Gastrocnemius medialis (tissue), 4 donors: Measurements from ENCODE around the gene CACNA1S. TPM values are rescaled to one million over a fixed set of nuclear protein-coding genes. Genes with fewer than 3 reads are reported as not detected.

Experiments used
- ATAC-seq, 2 donors: fragments of 150-250 bp; one replicate each; pipeline ENCODE4 v1.9.1; 2016
- DNase-seq, 2 donors: peaks; one replicate each; pipeline ENCODE4 v3.0.0-alpha.2; 2019
- H3K27ac ChIP-seq, 4 donors: fragments of 200-600 bp; sonication (generic); 1 replicate in 1 of 4; 2 replicates in 3 of 4; pipeline ENCODE4 v1.5.1; 2016 to 2018; ENCODE audit warnings: mild to moderate bottlenecking in 2 of 4, moderate library complexity in 1 of 4
- H3K27me3 ChIP-seq, 3 donors: fragments of 200-600 bp; sonication (generic) in 2 of 3; 1 replicate in 1 of 3; 2 replicates in 2 of 3; pipeline versions ENCODE4 v1.5.1 to v1.6.0; 2016 to 2019; ENCODE audit warnings: mild to moderate bottlenecking in 1 of 3, moderate library complexity in 1 of 3
- H3K36me3 ChIP-seq, 2 donors: fragments of 200-600 bp; sonication (generic) in 1 of 2; one replicate each; pipeline ENCODE4 v1.5.1; 2017 to 2018
- H3K4me1 ChIP-seq, 2 donors: fragments of 200-600 bp; sonication (generic) in 1 of 2; one replicate each; pipeline ENCODE4 v1.5.1; 2016 to 2017; ENCODE audit warnings: mild to moderate bottlenecking in 2 of 2
- H3K4me3 ChIP-seq, 4 donors: fragments of 200-600 bp; sonication (generic) in 3 of 4; 1 replicate in 1 of 4; 2 replicates in 3 of 4; pipeline ENCODE4 v1.5.1; 2016 to 2019; ENCODE audit warnings: mild to moderate bottlenecking in 2 of 4
- H3K9me3 ChIP-seq, 3 donors: fragments of 200-600 bp; sonication (generic) in 2 of 3; 1 replicate in 1 of 3; 2 replicates in 2 of 3; pipeline ENCODE4 v1.5.1; 2016 to 2019
- CTCF ChIP-seq, 5 experiments: fragments of 450-650 bp in 3 of 5; fragments of 200-600 bp in 2 of 5; sonication (generic) in 2 of 5; IDR thresholded peaks in 4 of 5; conservative IDR thresholded peaks in 1 of 5; 1 replicate in 4 of 5; 2 replicates in 1 of 5; pipeline ENCODE4 v1.5.1; 2016 to 2019; ENCODE audit warnings: antibody characterized with exemption in 5 of 5, mild to moderate bottlenecking in 3 of 5, moderate library complexity in 3 of 5
- POLR2A ChIP-seq, 2 donors: fragments of 450-650 bp; IDR thresholded peaks; one replicate each; pipeline ENCODE4 v1.6.1; 2017; ENCODE audit warnings: antibody characterized with exemption in 2 of 2, mild to moderate bottlenecking in 2 of 2, moderate library complexity in 2 of 2
- in situ Hi-C, 4 donors: fragments of 200-750 bp; cut with MboI; loops; one replicate each; pipeline versions ENCODE4 v1.15.0 to v1.8.0; 2017; ENCODE audit warnings: low sequenced_read_pairs in 4 of 4
- intact Hi-C: fragments of 100-400 bp; cut with DNase I; formaldehyde crosslinking; loops from one replicate; pipeline ENCODE4 v1.15.1; 2023; ENCODE audit warnings: low total_unique reads
- total RNA-seq, 4 donors: library from RNA; depleted of rRNA; stranded (reverse); fragments of >200 nt; gene quantifications; one replicate each; pipeline versions ENCODE4 v1.1.0 to v1.2.3, GENCODE V29; 2016

CACNA1S gene
- total RNA-seq, 4 donors from 2014 or later, result 74.3 to 93.5 (median 81.2) TPM

GRCh38 chr1:201021630-201022492, 90.4 kb downstream of the CACNA1S start:
- Histone ChIP-seq H3K27me3 (peaks cover 0 to 12% (median 0%) of the 10 kb centered on the region in 3 donors), H3K36me3 (no peaks in the 10 kb centered on the region), H3K27ac (no peak overlapping the region), H3K4me1 (peaks cover 16 to 22% of the 10 kb centered on the region in 2 donors), H3K9me3 (no peaks in the 10 kb centered on the region), H3K4me3 (no peak overlapping the region)
- ATAC-seq (no peak), DNase-seq (no peak)
- in situ Hi-C loops (no loop called here), intact Hi-C loops (loop anchor here (10.0 kb wide), 1 partner anchor 397 kb away; the partner anchor contains the start of gene KIF14)
- TF ChIP-seq CTCF (IDR thresholded peaks at IDR 0.05 in 4 of 5, conservative IDR thresholded peaks at IDR 0.05 in 1 of 5) (no peak), POLR2A (IDR thresholded peaks at IDR 0.05) (no peak)

- Histone ChIP-seq H3K27ac (no peak overlapping the region), H3K36me3 (no peaks in the 10 kb centered on the region), H3K9me3 (no peaks in the 10 kb centered on the region), H3K4me3 (no peak overlapping the region), H3K4me1 (peaks cover 17 to 19% of the 10 kb centered on the region in 2 donors), H3K27me3 (peaks cover 0 to 12% (median 0%) of the 10 kb centered on the region in 3 donors)
- in situ Hi-C loops (no loop called here), intact Hi-C loops (loop anchor here (10.0 kb wide), 1 partner anchor 396 kb away; the partner anchor contains the start of gene KIF14)
- DNase-seq (no peak), ATAC-seq (no peak)
- TF ChIP-seq POLR2A (IDR thresholded peaks at IDR 0.05), result no peak
- no peak for TF ChIP-seq CTCF (IDR thresholded peaks at IDR 0.05 in 4 of 5, conservative IDR thresholded peaks at IDR 0.05 in 1 of 5)
Measured at GRCh38 chr1:201020721-201021629, 91.3 kb downstream of the CACNA1S start.

- Histone ChIP-seq H3K4me3 (no peak overlapping the region), H3K4me1 (peaks cover 21 to 24% of the 10 kb centered on the region in 2 donors), H3K36me3 (no peaks in the 10 kb centered on the region), H3K9me3 (no peaks in the 10 kb centered on the region), H3K27me3 (peaks cover 0 to 12% (median 0%) of the 10 kb centered on the region in 3 donors), H3K27ac (no peak overlapping the region)
- no peak for DNase-seq
- in situ Hi-C loops, result no loop called here
- TF ChIP-seq CTCF (IDR thresholded peaks at IDR 0.05 in 4 of 5, conservative IDR thresholded peaks at IDR 0.05 in 1 of 5) (no peak), POLR2A (IDR thresholded peaks at IDR 0.05) (no peak)
- no peak for ATAC-seq
- intact Hi-C loops, result loop anchor here (10.0 kb wide), 1 partner anchor 395 kb away; the partner anchor contains the start of gene KIF14
Measured at GRCh38 chr1:201020040-201020591, 92.1 kb downstream of the CACNA1S start.

GRCh38 chr1:201019321-201019977, 92.8 kb downstream of the CACNA1S start:
- Histone ChIP-seq H3K4me1 (peaks cover 21 to 27% of the 10 kb centered on the region in 2 donors), H3K36me3 (no peaks in the 10 kb centered on the region), H3K27me3 (peaks cover 0 to 12% (median 0%) of the 10 kb centered on the region in 3 donors), H3K27ac (no peak overlapping the region), H3K4me3 (no peak overlapping the region), H3K9me3 (no peaks in the 10 kb centered on the region)
- intact Hi-C loops (no loop called here), in situ Hi-C loops (no loop called here)
- TF ChIP-seq CTCF (IDR thresholded peaks at IDR 0.05 in 4 of 5, conservative IDR thresholded peaks at IDR 0.05 in 1 of 5) (no peak), POLR2A (IDR thresholded peaks at IDR 0.05) (no peak)
- ATAC-seq (no peak), DNase-seq (peak; percentile 8 to 41)
